MM.1S (cell line): Measurements from ENCODE around the gene SMG6.
A peak's percentile ranks its signal among the peaks of the same experiment; 100 is the strongest.

Experiments
- DNase-seq: peaks from one replicate; pipeline ENCODE4 v3.0.0-alpha.2; 2015
- H2AFZ ChIP-seq: fragments of 300-600 bp; sonication (generic); 2 replicates; pipeline ENCODE4 v1.6.0; 2016; ENCODE audit warnings: antibody characterized with exemption, low read length
- H3F3A ChIP-seq: fragments of 300-600 bp; sonication (generic); 2 replicates; pipeline ENCODE4 v1.6.1; 2016; ENCODE audit warnings: mild to moderate bottlenecking, antibody characterized with exemption, low read length, moderate library complexity, mixed read lengths; ENCODE audit not compliant: insufficient read depth
- H3K27ac ChIP-seq: fragments of 300-600 bp; sonication (generic); 2 replicates; pipeline ENCODE4 v1.5.1; 2016; ENCODE audit warnings: mild to moderate bottlenecking, low read length
- H3K27me3 ChIP-seq: fragments of 300-600 bp; sonication (generic); replicated peaks from 2 replicates; pipeline ENCODE4 v1.6.0; 2016; ENCODE audit warnings: low read length; ENCODE audit not compliant: insufficient read depth
- H3K36me3 ChIP-seq: fragments of 300-600 bp; sonication (generic); replicated peaks from 2 replicates; pipeline ENCODE4 v1.6.1; 2016; ENCODE audit warnings: mild to moderate bottlenecking, low read length, mixed read lengths; ENCODE audit not compliant: insufficient read depth
- H3K4me1 ChIP-seq: fragments of 300-600 bp; sonication (generic); 2 replicates; pipeline ENCODE4 v1.6.1; 2016; ENCODE audit warnings: low read length, mixed read lengths
- H3K4me2 ChIP-seq: fragments of 300-600 bp; sonication (generic); 2 replicates; pipeline ENCODE4 v1.6.0; 2016; ENCODE audit warnings: low read depth, low read length
- H3K4me3 ChIP-seq: fragments of 300-600 bp; sonication (generic); 2 replicates; pipeline ENCODE4 v1.5.1; 2016; ENCODE audit warnings: low read length, mixed read lengths
- H3K79me2 ChIP-seq: fragments of 300-600 bp; sonication (generic); 2 replicates; pipeline ENCODE4 v1.6.1; 2016; ENCODE audit warnings: mixed run types, low read length, mixed read lengths
- H3K9ac ChIP-seq: fragments of 300-600 bp; sonication (generic); 2 replicates; pipeline ENCODE4 v1.6.1; 2016; ENCODE audit warnings: low read length, mixed read lengths
- H3K9me2 ChIP-seq: fragments of 300-600 bp; sonication (generic); replicated peaks from 2 replicates; pipeline ENCODE4 v1.6.1; 2016; ENCODE audit warnings: mild to moderate bottlenecking, low read length, mixed read lengths; ENCODE audit not compliant: insufficient read depth
- H3K9me3 ChIP-seq: fragments of 300-600 bp; sonication (generic); replicated peaks from 2 replicates; pipeline ENCODE4 v1.6.1; 2016; ENCODE audit warnings: mild to moderate bottlenecking, low read length, mixed read lengths; ENCODE audit not compliant: insufficient read depth
- H4K20me1 ChIP-seq: fragments of 300-600 bp; sonication (generic); 2 replicates; pipeline ENCODE4 v1.6.1; 2016; ENCODE audit warnings: mild to moderate bottlenecking, low read length, moderate library complexity, mixed read lengths; ENCODE audit not compliant: insufficient read depth
- EZH2 ChIP-seq: fragments of 300-600 bp; sonication (generic); optimal IDR thresholded peaks from 2 replicates; pipeline ENCODE3; 2017; ENCODE audit warnings: low read depth, mild to moderate bottlenecking, antibody characterized with exemption, low read length, mixed read lengths
- EZH2phosphoT487 ChIP-seq: fragments of 300-600 bp; sonication (generic); IDR thresholded peaks from 2 replicates; pipeline ENCODE4 v1.6.1; 2018; ENCODE audit warnings: antibody characterized with exemption, low read length
- TF ChIP-seq, protein P1 (sequence below): fragments of 300-600 bp; sonication (generic); IDR thresholded peaks from 2 replicates; pipeline ENCODE4 v1.5.1; 2016; ENCODE audit warnings: antibody characterized with exemption, low read length, mixed read lengths

The SMG6 gene

DNA sequence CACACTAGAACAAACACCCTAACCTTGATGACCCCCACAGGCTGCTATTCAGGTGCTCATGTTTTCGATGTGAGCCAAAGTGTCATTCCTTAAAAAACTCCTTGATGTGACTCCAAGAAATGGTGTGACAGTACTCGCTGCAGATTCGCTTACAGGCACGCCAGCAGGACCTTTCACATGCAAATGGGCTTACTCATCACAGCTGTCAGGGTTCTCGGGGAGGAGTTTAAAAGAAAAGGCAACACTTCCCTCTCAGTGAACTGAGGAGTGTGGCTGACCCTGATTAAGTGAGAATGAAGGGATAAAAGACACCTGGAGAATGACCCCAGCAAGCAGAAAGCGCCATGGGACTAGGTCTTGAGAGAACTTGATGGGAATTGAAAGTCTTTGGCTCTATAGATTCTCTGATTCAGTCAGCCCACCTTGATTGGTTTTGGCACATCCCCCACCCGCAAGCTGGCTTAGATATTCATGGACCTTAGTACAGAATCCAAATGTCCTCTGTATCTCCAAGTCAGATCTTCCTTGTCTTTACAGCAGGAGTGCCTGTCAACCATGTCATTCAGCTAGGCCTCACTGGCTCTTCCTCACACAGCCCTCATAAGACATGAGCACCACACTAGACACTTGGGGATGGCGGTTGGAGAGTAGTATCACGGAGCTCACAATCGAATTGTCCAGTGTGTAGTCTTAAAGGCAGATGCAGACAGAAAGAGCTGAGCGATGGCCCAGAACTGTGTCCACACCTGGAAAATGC is 166.1 kb downstream of the SMG6 start:
- TF ChIP-seq, protein P1, sequence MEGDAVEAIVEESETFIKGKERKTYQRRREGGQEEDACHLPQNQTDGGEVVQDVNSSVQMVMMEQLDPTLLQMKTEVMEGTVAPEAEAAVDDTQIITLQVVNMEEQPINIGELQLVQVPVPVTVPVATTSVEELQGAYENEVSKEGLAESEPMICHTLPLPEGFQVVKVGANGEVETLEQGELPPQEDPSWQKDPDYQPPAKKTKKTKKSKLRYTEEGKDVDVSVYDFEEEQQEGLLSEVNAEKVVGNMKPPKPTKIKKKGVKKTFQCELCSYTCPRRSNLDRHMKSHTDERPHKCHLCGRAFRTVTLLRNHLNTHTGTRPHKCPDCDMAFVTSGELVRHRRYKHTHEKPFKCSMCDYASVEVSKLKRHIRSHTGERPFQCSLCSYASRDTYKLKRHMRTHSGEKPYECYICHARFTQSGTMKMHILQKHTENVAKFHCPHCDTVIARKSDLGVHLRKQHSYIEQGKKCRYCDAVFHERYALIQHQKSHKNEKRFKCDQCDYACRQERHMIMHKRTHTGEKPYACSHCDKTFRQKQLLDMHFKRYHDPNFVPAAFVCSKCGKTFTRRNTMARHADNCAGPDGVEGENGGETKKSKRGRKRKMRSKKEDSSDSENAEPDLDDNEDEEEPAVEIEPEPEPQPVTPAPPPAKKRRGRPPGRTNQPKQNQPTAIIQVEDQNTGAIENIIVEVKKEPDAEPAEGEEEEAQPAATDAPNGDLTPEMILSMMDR: no peak
- TF ChIP-seq EZH2: no peak
- no peak for TF ChIP-seq EZH2phosphoT487
- no peaks in the 10 kb centered on the region for H4K20me1 ChIP-seq
- H3K79me2 ChIP-seq: peaks cover 14% of the 10 kb centered on the region; the same call in 1 of the 2 replicates
- H3K4me2 ChIP-seq: peak overlapping the region; percentile 81
- peak overlapping the region; percentile 89 for H3K27ac ChIP-seq
- H3K9me3 ChIP-seq: no peaks in the 10 kb centered on the region
- DNase-seq: peak; percentile 73
- H3K36me3 ChIP-seq: no peaks in the 10 kb centered on the region
- H3F3A ChIP-seq: peaks cover 27% of the 10 kb centered on the region
- H3K9me2 ChIP-seq: no peaks in the 10 kb centered on the region
- H3K9ac ChIP-seq: peak overlapping the region; percentile 43; the same call in 1 of the 2 replicates
- no peaks in the 10 kb centered on the region for H3K27me3 ChIP-seq
- peak overlapping the region; percentile 15; the same call in 1 of the 2 replicates for H3K4me3 ChIP-seq
- H2AFZ ChIP-seq: peak overlapping the region; percentile 7; the same call in 1 of the 2 replicates
- H3K4me1 ChIP-seq: peaks cover 33% of the 10 kb centered on the region

DNA sequence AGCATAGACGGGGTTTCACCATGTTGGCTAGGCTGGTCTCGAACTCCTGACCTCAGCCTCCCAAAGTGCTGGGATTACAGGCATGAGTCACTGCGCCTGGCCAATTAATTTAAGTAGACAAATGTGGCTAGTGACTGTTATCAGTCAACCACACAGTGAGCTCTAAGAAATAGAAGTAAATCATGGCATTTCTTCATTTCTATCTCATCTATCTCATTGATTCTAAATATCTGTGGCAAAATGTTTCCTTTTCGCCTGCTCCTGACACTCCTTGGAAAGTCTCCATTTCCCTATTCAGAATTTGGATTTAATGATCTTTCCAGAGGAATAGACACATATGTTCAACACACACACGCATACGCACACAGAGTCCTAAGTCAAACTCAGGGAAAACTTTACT is 167.3 kb downstream of the SMG6 start:
- Histone ChIP-seq H4K20me1 (no peaks in the 10 kb centered on the region), H3K4me3 (no peak overlapping the region), H3K27me3 (no peaks in the 10 kb centered on the region), H3K4me2 (no peak overlapping the region), H2AFZ (no peak overlapping the region), H3K9me2 (no peaks in the 10 kb centered on the region), H3K27ac (no peak overlapping the region), H3K9me3 (no peaks in the 10 kb centered on the region), H3F3A (peaks cover 27% of the 10 kb centered on the region), H3K9ac (no peak overlapping the region), H3K36me3 (no peaks in the 10 kb centered on the region), H3K79me2 (peaks cover 14% of the 10 kb centered on the region; the same call in 1 of the 2 replicates), H3K4me1 (peaks cover 33% of the 10 kb centered on the region)
- DNase-seq: no peak
- no peak for TF ChIP-seq EZH2phosphoT487
- TF ChIP-seq EZH2: no peak
- TF ChIP-seq, protein P1: no peak

DNA sequence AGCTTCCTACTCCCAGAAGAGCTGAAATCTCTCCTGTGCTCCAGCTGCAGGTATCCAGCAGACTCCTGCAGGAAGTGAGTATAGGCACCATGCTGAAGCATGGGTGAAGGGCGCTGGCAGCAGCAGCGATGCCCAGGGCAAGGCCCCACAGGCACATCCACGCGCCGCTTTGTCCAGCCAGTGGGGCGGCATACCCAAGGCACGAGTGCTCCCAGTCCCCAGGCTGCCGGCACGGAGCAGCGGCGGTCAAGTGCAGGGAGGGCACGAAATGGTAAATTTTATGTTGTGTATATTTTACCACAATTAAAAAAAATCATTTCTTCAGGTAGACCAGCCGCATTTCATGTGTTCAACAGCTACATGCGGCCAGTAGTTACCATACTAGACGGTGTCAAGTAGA is 175.6 kb downstream of the SMG6 start:
- peaks cover 10% of the 10 kb centered on the region for H3K4me1 ChIP-seq
- H3K27me3 ChIP-seq: no peaks in the 10 kb centered on the region
- TF ChIP-seq, protein P1: no peak
- TF ChIP-seq EZH2 (no peak), EZH2phosphoT487 (no peak)
- H3K27ac ChIP-seq: no peak overlapping the region
- no peak overlapping the region for H3K4me2 ChIP-seq
- no peaks in the 10 kb centered on the region for H3K36me3 ChIP-seq
- no peak for DNase-seq
- no peak overlapping the region for H2AFZ ChIP-seq
- no peaks in the 10 kb centered on the region for H3K79me2 ChIP-seq
- no peak overlapping the region for H3K4me3 ChIP-seq
- H3K9me3 ChIP-seq: no peaks in the 10 kb centered on the region
- H3K9me2 ChIP-seq: no peaks in the 10 kb centered on the region
- no peaks in the 10 kb centered on the region for H3F3A ChIP-seq
- H4K20me1 ChIP-seq: no peaks in the 10 kb centered on the region
- H3K9ac ChIP-seq: no peak overlapping the region
